Choroid plexus epithelial cell (primary cell): ENCODE data around the gene ARHGAP24.
"Not testable (repeated sequence)": the region's sequence is repeated elsewhere in the genome, so short reads cannot be mapped to it uniquely, and the experiment has no call there.

Experiments used
- DNase-seq: peaks from one replicate; pipeline ENCODE4 v3.0.0-alpha.2; 2010; ENCODE audit warnings: low read depth
- H3K4me3 ChIP-seq: 2 replicates; pipeline ENCODE4 v1.5.1; 2011; ENCODE audit warnings: low read depth, mild to moderate bottlenecking, control low read depth, low read length, moderate library complexity
- TF ChIP-seq, protein P1 (sequence below): conservative IDR thresholded peaks from 2 replicates; pipeline ENCODE4 v1.5.1; 2011; ENCODE audit warnings: low read depth, mild to moderate bottlenecking, control low read depth, inconsistent platforms, low read length, moderate library complexity

Gene ARHGAP24

DNA sequence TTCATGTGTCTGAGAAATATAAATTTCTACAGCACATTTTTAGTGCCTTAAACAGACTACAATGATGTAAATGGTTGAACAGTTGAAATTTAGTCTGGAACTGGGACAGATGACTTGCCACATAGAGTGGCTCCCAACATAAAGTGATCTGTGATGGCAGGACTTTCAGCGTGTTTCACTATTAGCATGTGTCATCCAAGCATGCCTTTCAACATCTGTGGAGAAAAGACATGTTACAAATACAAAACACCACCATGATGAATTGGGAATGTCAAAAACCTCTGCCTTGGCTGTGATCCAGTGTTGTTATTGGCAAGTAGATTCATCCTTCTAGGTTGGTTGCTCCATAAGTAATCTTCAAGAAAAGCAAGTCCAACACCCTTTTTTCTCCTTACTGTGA, 536.2 kb downstream of the ARHGAP24 start:
- TF ChIP-seq, protein P1, sequence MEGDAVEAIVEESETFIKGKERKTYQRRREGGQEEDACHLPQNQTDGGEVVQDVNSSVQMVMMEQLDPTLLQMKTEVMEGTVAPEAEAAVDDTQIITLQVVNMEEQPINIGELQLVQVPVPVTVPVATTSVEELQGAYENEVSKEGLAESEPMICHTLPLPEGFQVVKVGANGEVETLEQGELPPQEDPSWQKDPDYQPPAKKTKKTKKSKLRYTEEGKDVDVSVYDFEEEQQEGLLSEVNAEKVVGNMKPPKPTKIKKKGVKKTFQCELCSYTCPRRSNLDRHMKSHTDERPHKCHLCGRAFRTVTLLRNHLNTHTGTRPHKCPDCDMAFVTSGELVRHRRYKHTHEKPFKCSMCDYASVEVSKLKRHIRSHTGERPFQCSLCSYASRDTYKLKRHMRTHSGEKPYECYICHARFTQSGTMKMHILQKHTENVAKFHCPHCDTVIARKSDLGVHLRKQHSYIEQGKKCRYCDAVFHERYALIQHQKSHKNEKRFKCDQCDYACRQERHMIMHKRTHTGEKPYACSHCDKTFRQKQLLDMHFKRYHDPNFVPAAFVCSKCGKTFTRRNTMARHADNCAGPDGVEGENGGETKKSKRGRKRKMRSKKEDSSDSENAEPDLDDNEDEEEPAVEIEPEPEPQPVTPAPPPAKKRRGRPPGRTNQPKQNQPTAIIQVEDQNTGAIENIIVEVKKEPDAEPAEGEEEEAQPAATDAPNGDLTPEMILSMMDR: no peak
- H3K4me3 ChIP-seq: no peak overlapping the region
- DNase-seq: peak; percentile 96

DNA sequence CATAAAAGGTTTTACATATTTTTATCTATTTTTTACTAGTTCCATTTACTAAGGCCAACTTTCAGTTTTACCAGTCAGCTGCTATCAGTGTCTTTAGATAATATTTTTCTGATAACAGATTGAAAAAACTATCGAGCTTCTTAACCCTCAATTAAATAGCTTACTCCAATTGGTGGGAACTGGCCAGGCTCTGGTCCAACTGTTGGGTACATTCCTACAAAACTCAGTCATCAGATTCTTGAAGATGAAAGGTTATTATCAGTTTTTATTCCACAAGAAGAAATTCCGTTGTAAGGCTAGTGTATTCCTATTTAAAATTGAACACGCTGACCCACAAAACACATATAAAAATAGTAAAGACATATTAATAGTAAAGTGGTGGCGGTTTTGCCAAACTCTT, 538.7 kb downstream of the ARHGAP24 start:
- DNase-seq: peak; percentile 84
- H3K4me3 ChIP-seq: no peak overlapping the region
- TF ChIP-seq, protein P1: no peak

DNA sequence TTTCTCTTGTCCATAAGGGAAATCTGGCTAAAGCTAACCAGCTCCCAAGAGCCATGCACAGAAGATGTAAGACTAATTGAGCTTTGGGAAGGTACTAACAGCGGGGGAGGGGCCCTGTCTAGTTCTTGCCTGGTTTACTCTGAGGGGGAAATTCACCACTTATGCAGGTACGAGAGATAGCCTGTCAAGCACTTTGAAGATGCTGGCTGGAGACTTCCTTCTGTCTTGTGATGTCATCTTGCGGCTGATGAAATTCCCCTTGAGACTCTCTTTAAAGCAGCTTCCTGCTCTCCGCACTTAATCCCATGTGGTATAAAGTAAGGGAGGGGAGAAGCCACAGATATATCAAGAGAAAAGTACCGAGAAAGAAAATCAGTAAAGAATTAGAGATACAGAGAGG, 539.6 kb downstream of the ARHGAP24 start:
- DNase-seq: peak; percentile 75
- TF ChIP-seq, protein P1: no peak
- H3K4me3 ChIP-seq: no peak overlapping the region

DNA sequence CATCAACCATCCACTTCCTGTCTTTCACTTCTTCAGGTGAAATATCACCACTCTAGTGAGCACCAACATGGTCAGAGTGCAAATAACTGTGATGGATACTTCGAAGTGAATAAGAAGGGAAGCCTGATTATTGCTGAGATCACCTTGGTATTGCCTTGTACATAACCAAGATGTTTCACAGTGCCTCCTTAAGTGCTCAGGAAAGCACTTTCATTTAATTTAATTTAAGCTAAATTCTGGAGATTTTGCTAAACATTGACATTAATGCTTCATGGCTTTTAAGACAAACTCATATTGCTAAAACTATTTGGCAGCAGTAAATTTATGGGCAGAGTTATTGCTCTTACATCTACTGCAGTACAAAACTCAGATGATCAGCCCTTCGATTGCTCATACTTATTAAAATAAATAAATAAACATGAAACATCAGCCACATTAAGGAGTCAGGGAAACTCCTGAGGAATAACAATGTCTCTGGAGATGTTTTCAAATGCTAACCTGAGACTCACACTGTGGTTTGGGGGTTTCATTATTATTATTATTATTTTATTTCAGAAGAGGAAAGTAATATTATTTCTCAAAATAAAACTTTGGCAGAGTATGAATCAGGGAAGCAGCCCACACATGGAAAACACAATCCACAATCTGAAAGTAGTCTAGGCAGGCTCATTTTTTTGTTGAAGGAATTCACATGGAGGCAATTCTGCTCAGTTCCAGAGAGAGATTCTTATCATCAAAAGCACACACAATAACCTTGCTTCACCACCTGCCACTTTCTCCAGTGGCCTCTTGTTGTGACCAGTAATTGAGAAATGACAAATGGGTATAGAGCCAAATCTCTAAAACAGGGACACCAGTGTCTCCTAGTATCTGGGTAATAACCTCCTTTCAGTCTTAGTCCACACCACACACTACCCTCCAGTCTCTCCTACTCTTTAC, 540.7 kb downstream of the ARHGAP24 start:
- H3K4me3 ChIP-seq: no peak overlapping the region
- TF ChIP-seq, protein P1: no peak
- no peak for DNase-seq

DNA sequence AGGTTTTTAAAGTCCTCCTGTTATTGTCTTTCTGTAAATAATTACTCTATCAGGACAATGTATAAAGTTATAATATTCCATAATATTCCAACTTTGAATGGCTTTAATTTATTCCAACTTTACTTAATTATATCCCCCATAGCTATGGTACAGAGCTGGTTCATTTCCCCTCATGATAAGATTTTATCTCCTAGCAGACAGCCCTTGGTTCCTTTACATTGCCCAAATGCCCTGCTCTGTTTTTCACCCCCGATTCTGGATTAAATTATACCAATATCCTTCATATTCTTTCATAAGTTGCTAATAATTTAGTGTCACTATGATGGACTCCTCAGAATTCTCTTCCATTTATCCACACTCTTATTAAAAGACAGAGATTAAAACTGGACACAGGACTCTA, 544.4 kb downstream of the ARHGAP24 start:
- TF ChIP-seq, protein P1: no peak
- no peak overlapping the region for H3K4me3 ChIP-seq
- DNase-seq: no peak

DNA sequence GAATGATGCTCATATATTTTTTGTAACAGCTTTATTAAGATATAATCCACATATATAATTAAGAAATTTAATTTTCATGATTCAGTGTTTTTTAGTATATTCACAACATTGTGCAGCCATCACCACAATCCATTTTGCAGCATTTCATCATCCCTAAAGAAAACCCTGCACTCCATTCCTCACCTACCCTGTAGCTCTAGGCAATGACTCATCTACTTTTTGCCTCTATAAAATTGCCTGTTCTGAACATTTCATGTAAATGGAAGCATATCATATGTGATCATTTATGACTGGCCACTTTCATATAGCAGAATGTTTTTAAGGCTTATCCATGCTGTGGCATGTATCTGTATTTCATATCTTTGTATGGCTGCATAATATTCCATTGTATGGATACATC, 545.0 kb downstream of the ARHGAP24 start:
- H3K4me3 ChIP-seq: no peak overlapping the region
- TF ChIP-seq, protein P1: no peak
- peak; percentile 48 for DNase-seq

DNA sequence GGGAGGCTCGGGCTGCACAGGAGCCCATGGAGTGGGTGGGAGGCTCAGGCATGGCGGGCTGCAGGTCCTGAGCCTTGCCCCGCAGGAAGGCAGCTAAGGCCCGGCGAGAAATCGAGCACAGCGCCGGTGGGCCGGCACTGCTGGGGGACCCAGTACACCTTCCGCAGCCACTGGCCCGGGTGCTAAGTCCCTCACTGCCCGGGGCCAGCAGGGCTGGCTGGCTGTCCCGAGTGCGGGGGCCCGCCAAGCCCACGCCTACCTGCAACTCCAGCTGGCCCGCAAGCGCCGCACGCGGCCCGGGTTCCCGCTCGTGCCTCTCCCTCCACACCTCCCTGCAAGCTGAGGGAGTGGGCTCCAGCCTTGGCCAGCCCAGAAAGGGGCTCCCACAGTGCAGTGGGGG, 546.7 kb downstream of the ARHGAP24 start:
- not testable (repeated sequence) for H3K4me3 ChIP-seq

More for the DNA sequence above, 546.7 kb downstream of the ARHGAP24 start:
- not testable (repeated sequence) for DNase-seq
